Measurements from ENCODE around the gene GLG1. TPM values are rescaled to one million over a fixed set of nuclear protein-coding genes. Genes with fewer than 3 reads are reported as not detected.
A peak's percentile ranks its signal among the peaks of the same experiment; 100 is the strongest.

Gene GLG1
- total RNA-seq, 1 donor from 2014 or later = 153 TPM

GRCh38 chr16:74462361-74462760, 144.6 kb downstream of the GLG1 start:
- Mint-ChIP-seq H3K4me1 (ENCODE audit: low read depth, unreplicated experiment) (peaks cover 2% of the 10 kb centered on the region), H3K36me3 (ENCODE audit: low read depth, unreplicated experiment) (peaks cover 39% of the 10 kb centered on the region), H3K27me3 (ENCODE audit: low read depth, unreplicated experiment) (no peaks in the 10 kb centered on the region), H3K27ac (ENCODE audit: unreplicated experiment) (no peak overlapping the region), H3K4me3 (ENCODE audit: unreplicated experiment) (no peak overlapping the region), H3K9me3 (ENCODE audit: unreplicated experiment) (no peaks in the 10 kb centered on the region)
- H3K4me3 ChIP-seq (ENCODE audit: insufficient read depth, low read depth, low read length) = no peak overlapping the region
- peaks cover 59% of the 10 kb centered on the region for H3K36me3 ChIP-seq (ENCODE audit: insufficient read depth, low read length)
- no peak overlapping the region for H3K4me2 ChIP-seq (ENCODE audit: low read length)
- no peak overlapping the region for H3K9ac ChIP-seq (ENCODE audit: low read length)
- H3K27me3 ChIP-seq (ENCODE audit: insufficient read depth, low read length) = no peaks in the 10 kb centered on the region
- H2AFZ ChIP-seq (ENCODE audit: low read depth, low read length) = no peak overlapping the region
- no peak overlapping the region for H3K27ac ChIP-seq (ENCODE audit: low read depth, low read length)
- DNase-seq (ENCODE audit: low read depth) (peak; percentile 56), FAIRE-seq (no peak)
- H4K20me1 ChIP-seq (ENCODE audit: insufficient read depth, low read length) = peaks cover 8% of the 10 kb centered on the region
- H3K4me1 ChIP-seq (ENCODE audit: insufficient read depth, low read length) = no peaks in the 10 kb centered on the region
- no peak for TF ChIP-seq CTCF (IDR thresholded peaks at IDR 0.05; ENCODE audit: insufficient read depth, low read depth, low read length)
- no peak for TF ChIP-seq EZH2 (IDR thresholded peaks at IDR 0.05; ENCODE audit: insufficient read depth, low read length)
- H3K9me3 ChIP-seq (ENCODE audit: insufficient read depth, low read depth, low read length) = no peaks in the 10 kb centered on the region
- H3K79me2 ChIP-seq (ENCODE audit: insufficient read depth, low read length) = no peaks in the 10 kb centered on the region

DNA sequence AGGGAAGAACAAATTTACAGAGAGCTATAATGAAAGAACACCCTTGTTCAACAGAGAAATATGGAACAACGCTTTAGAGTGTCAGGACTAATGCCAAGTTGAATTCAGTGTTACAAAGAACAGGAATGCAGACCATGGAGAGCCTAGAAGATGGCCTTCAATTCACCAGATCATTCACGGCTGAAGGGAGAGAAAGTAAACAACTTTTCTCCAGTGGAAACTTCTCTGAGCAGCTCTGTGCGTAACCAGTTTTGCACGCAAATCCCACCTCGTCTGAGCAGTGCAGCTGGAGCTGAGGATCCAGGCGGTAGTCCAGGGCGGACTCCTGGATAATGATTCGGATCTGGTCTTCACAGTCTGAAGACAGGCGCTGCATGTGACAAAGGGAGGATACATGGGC, 145.1 kb downstream of the GLG1 start:
- no peak for FAIRE-seq

More for the DNA sequence above, 145.1 kb downstream of the GLG1 start:
- Histone ChIP-seq H3K27ac (ENCODE audit: low read depth, low read length) (peak overlapping the region; percentile 9), H3K4me1 (ENCODE audit: insufficient read depth, low read length) (no peaks in the 10 kb centered on the region), H3K79me2 (ENCODE audit: insufficient read depth, low read length) (no peaks in the 10 kb centered on the region), H3K9me3 (ENCODE audit: insufficient read depth, low read depth, low read length) (no peaks in the 10 kb centered on the region), H3K9ac (ENCODE audit: low read length) (no peak overlapping the region), H3K36me3 (ENCODE audit: insufficient read depth, low read length) (peaks cover 55% of the 10 kb centered on the region), H3K4me3 (ENCODE audit: insufficient read depth, low read depth, low read length) (no peak overlapping the region), H4K20me1 (ENCODE audit: insufficient read depth, low read length) (peaks cover 8% of the 10 kb centered on the region), H2AFZ (ENCODE audit: low read depth, low read length) (no peak overlapping the region), H3K4me2 (ENCODE audit: low read length) (no peak overlapping the region), H3K27me3 (ENCODE audit: insufficient read depth, low read length) (no peaks in the 10 kb centered on the region)
- peak; percentile 76 for DNase-seq (ENCODE audit: low read depth)
- Mint-ChIP-seq H3K36me3 (ENCODE audit: low read depth, unreplicated experiment) (peaks cover 37% of the 10 kb centered on the region), H3K9me3 (ENCODE audit: unreplicated experiment) (no peaks in the 10 kb centered on the region), H3K27ac (ENCODE audit: unreplicated experiment) (no peak overlapping the region), H3K4me3 (ENCODE audit: unreplicated experiment) (no peak overlapping the region), H3K27me3 (ENCODE audit: low read depth, unreplicated experiment) (no peaks in the 10 kb centered on the region), H3K4me1 (ENCODE audit: low read depth, unreplicated experiment) (peaks cover 2% of the 10 kb centered on the region)
- no peak for TF ChIP-seq CTCF (IDR thresholded peaks at IDR 0.05; ENCODE audit: insufficient read depth, low read depth, low read length)
- no peak for TF ChIP-seq EZH2 (IDR thresholded peaks at IDR 0.05; ENCODE audit: insufficient read depth, low read length)
